Activated gamma-delta T cell treated with anti-CD3 and anti-CD28 coated beads, Interleukin-2, amount 50 U/mL, for 16 hours (primary cell): ENCODE measurements around the gene GPA33.

Source experiments
- DNase-seq: peaks from one replicate; pipeline ENCODE4 v3.0.0-alpha.2; 2020; ENCODE audit warnings: low read depth

GPA33 gene

GRCh38 chr1:167090314-167090942 lies at the start of gene GPA33:
Gene GPA33, minus strand, starts transcription at chr1:167090377. Its CDS starts 90 bp downstream, at chr1:167090287.
- no peak for DNase-seq

- DNase-seq: no peak
Measured at GRCh38 chr1:167138703-167139102, 48.5 kb upstream of the GPA33 start.

GRCh38 chr1:167137793-167138510 lies 47.8 kb upstream of the GPA33 start:
- DNase-seq: no peak

GRCh38 chr1:167137332-167137781 lies 47.2 kb upstream of the GPA33 start:
- no peak for DNase-seq

DNA sequence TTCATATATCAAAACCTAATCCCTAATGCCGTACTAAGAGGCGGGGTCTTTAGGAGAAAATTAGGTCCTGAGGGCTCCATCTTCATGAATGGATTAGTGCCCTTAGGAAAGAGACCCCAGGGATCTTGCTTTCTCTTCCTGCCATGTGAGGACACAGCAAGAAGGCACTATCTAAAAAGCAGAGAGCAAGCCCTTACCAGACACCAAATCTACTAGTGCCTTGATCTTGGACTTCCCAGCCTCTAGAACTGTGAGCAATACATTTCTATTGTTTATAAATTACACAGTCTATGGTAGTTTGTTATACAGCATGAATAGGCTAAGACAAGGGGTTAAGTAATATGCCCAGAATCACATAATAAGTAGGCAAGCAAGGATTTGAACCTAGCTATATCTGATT lies 46.6 kb upstream of the GPA33 start:
- no peak for DNase-seq

GRCh38 chr1:167136191-167136614 lies 46.0 kb upstream of the GPA33 start:
- no peak for DNase-seq

- DNase-seq: no peak
Measured at GRCh38 chr1:167135281-167135840, 45.2 kb upstream of the GPA33 start.

DNA sequence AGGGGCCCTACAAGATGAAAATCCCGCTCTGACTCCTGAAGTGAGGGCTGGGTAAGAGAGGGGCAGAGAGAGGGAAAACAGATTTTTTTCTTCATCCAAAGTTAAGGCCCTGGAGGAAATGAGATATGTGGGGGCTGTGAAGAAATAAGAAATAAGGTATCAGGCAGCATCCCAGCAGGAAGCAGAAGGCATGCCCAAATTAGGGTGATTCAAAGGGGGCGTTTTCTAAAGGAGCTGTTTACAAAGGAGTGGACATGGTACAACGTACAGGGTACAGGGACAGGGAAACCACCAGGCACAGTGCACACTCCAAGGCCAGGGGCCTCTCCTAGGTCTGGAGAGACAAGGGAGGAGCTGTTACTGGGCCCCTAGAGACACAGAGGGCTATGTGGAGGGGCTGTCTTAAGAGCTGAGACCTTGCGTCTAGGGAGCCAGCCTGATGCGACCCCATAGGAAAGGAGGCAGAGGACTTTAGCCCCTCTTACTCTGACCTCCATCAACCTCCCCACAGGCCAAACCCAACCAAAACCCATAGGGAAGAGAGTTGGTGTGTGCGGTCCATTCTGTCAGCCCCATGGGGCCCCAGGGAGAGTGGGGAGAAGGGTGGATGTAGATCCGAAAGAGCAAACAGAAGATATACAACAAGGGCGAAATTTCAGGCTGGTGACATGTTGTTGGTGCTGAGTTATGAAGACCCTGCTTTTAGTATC lies 42.3 kb upstream of the GPA33 start:
- DNase-seq: no peak

DNA sequence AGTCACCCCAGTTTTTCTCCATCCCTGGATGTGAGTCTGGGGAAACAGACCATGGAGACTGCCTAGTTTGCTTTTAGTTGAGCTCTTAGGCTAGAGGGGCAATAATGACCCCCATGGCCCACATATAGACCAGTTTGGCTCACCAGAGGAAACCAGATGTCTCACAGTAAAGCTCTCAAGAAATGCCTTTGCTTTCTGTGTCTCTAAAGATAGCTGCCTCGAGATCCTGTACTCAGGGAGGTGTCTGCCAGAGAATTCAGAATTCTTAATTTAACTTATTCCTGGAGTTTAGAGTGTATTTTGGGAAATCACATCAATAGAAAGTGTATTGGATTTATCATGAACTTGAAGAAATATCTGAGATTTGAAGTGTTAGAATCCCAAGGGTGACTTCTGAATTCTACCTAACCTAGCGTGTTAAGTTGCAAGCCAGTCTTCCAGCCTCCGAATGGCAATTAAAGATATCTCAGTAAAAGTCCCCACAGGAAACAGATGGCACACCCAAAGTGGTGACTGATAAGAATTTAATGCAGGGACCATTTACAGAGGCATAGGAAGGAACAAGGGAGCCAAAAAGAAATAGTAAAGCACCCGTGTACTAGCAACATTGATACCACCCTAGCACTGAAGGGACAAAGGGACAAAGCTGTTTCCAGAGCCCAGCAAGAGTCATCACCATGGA lies 40.8 kb upstream of the GPA33 start:
- DNase-seq: no peak

GRCh38 chr1:167128261-167129227 lies 38.4 kb upstream of the GPA33 start:
- DNase-seq: no peak

DNA sequence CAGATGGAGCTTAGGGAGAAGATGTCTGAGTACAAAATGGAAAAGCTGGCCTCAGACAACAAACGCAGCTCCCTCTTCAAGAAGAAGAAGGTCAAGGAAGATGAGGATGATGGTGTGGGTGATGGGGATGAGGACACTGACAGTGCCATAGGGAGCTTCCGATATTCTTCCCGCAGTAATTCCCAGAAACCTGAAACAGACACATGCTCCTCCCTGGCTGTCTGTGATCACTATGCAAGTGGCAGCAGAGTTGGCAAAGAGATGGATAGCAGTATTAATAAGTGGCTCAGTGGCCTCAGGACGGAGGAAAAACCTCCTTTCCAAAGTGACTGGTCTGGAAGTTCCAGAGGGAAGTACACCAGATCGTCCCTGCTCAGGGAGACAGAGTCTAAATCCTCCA lies 37.5 kb upstream of the GPA33 start:
- DNase-seq: no peak

- DNase-seq: no peak
Measured at GRCh38 chr1:167127236-167127635, 37.1 kb upstream of the GPA33 start.

DNA sequence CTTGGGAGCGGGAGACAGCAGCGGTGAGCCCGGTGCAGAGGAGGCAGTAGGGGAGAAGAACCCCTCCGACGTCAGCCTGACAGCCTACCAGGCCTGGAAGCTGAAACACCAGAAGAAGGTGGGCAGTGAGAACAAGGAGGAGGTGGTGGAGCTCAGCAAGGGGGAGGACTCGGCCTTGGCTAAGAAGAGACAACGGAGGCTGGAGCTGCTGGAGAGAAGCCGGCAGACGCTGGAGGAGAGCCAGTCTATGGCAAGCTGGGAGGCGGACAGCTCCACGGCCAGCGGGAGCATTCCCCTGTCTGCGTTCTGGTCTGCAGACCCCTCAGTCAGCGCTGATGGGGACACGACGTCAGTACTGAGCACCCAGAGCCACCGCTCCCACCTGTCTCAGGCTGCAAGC lies 36.6 kb upstream of the GPA33 start:
- no peak for DNase-seq

GRCh38 chr1:167126317-167126716 lies 36.1 kb upstream of the GPA33 start:
- no peak for DNase-seq

DNA sequence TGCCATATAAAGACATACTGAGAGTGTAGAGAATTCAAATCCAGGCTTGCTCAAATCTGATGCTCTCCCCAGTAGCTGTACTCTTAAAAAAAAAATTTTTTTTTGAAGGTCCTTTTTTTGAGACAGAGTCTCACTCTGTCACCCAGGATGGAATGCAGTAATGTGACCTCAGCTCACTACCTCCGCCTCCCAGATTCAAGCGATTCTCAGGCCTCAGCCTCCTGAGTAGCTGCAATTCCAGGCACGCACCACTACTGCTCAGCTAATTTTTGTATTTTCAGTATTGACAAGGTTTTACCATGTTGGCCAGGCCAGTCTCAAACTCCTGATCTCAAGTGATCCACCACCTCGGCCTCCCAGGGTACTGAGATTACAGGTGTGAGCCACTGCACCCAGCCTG lies 32.4 kb upstream of the GPA33 start:
- DNase-seq: no peak

GRCh38 chr1:167122121-167122480 lies 31.9 kb upstream of the GPA33 start:
- DNase-seq: no peak

- peak; percentile 5 for DNase-seq
Measured at GRCh38 chr1:167121375-167122120, 31.4 kb upstream of the GPA33 start.

DNA sequence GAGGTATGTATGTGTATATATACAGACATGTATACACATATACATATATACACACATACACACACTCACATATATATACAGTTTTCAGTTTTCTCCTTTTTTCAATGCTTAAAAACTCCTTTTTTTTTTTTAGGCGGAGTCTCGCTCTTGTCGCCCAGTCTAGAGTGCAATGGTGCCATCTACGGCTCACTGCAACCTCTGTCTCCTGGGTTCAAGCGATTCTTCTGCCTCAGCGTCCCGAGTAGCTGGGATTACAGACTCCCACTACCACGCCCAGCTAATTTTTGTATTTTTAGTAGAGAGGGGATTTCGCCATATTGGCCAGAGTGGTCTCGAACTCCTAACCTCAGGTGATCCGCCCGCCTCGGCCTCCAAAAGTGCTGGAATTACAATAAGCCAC lies 30.7 kb upstream of the GPA33 start:
- DNase-seq: no peak

GRCh38 chr1:167119696-167120095 lies 29.5 kb upstream of the GPA33 start:
- DNase-seq: no peak

DNA sequence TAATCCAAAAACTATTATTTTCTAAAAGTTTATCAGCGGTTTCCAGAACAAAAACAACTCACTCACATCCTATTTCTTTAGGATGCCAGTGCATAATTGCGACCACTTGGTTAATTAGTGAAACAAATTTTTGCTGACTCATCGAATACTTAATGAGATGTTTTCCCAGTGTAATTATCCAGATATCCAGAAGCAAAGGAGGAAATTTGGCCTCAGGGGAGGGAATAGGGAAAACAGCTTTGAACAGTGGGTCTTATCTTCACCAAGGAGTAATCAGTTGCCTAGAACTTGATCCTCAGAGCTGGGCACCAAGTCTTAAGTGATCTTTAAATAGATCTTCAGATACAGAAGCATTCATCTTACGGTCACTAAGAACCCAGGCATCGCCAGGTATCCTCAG lies 28.0 kb upstream of the GPA33 start:
- DNase-seq: no peak
